SK-N-MC (cell line): ENCODE results near the gene SLC35E1.

Experiments
- DNase-seq: peaks from one replicate; pipeline ENCODE4 v3.0.0-alpha.2; 2011; ENCODE audit warnings: low read depth, low spot score
- H3K27ac ChIP-seq: fragments of 200-600 bp; sonication (generic); 2 replicates; pipeline ENCODE4 v1.5.1; 2016; ENCODE audit warnings: mixed run types
- H3K36me3 ChIP-seq: fragments of 200-600 bp; sonication (generic); 2 replicates; pipeline ENCODE4 v1.6.1; 2017; ENCODE audit warnings: antibody characterized with exemption, low read length, mixed read lengths; ENCODE audit not compliant: insufficient read depth
- H3K4me3 ChIP-seq: fragments of 200-600 bp; sonication (generic); 2 replicates; pipeline ENCODE4 v1.5.1; 2016
- H3K9ac ChIP-seq: fragments of 200-600 bp; sonication (generic); 2 replicates; pipeline ENCODE4 v1.8.0; 2017; ENCODE audit warnings: mixed run types, mixed read lengths; ENCODE audit not compliant: insufficient read length
- H3K9me3 ChIP-seq: fragments of 200-600 bp; sonication (generic); 2 replicates; pipeline ENCODE4 v1.6.1; 2017; ENCODE audit warnings: low read depth, mild to moderate bottlenecking, antibody characterized with exemption, low read length, moderate library complexity, mixed read lengths
- EZH2 ChIP-seq: fragments of 200-600 bp; sonication (generic); IDR thresholded peaks from one replicate; pipeline ENCODE4 v1.6.1; 2017; ENCODE audit warnings: antibody characterized with exemption
- FOXP2 ChIP-seq: optimal IDR thresholded peaks from 2 replicates; pipeline ENCODE3; 2011; ENCODE audit warnings: mild to moderate bottlenecking, moderate library complexity; ENCODE audit not compliant: insufficient read depth; ENCODE audit errors: extremely low read length, control extremely low read depth
- POLR2AphosphoS5 ChIP-seq: IDR thresholded peaks from 2 replicates; pipeline ENCODE4 v1.6.1; 2012; ENCODE audit warnings: mild to moderate bottlenecking, low read depth, low read length, borderline replicate concordance

SLC35E1 gene

DNA sequence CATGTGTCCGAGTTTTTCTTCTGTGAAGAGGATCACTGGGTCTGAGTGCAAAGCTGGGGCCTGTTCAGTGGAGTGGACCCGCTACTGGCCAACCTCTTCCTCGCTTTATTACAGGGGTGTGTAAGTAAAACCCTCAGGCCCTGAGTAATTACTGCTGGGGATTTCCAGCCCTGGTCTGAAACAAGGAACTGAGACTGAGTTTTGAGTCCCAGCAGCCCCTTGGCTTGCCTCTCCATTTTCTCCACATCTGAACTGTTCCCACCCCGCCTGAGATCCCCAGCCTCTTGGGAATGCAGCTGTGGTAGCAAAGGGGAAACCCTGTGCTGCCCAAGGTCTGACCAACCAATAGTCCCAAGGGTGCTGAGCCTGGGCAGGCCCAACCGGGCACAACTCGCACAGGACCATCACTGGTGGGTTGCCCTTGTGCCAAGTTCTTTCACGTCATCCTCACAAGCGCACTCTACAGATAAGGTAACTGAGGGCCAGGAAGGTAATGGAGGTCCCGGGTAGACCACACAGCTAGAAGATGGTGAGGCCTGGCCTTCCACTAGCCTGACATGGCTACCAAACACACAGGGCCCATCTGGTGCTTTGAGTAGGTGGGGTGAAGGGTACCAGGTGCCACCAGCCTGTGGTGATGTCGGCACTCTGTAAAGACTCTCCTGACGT is 13.7 kb upstream of the SLC35E1 start:
- TF ChIP-seq FOXP2 (no peak), EZH2 (no peak), POLR2AphosphoS5 (no peak)
- Histone ChIP-seq H3K9me3 (no peaks in the 10 kb centered on the region), H3K4me3 (no peak overlapping the region), H3K9ac (no peak overlapping the region), H3K36me3 (no peaks in the 10 kb centered on the region), H3K27ac (0 out of 2 replicates have a peak overlapping the region, but pooled peaks have one; percentile 29)
- no peak for DNase-seq

DNA sequence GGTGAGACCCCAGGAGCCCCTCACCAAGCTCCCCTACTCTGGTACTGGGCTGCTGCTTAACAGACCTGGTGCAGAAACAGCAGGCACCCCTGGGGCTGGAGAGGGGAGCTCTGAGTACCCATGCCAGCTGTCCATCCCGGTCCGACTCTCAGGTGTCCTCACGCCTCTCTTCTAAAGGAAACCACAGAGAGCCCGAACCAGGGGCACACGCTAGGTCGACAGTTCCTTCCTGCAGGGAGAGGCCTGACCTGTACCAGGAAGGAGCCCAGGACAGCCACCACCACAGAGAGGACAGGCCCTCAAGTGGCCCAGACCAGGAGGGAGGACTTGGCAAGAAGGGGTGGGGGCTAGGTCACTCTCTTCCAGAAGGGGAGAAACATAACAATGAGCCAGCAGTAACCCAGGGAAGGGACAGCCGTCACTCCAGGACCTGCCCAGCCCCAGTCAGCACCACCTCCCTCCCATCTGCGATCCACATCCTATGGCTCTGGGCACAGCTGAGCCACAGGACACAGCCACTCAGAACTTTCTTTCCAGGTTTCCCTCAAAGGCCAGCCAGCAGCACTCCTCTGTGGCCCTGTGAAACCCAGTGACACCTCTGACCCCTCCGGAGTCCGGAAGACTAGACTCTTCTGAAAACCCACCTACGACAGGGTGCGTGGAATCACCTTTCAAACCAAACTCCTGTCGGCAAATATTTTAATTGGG is 13.0 kb upstream of the SLC35E1 start:
- peak overlapping the region; percentile 73 for H3K27ac ChIP-seq
- TF ChIP-seq EZH2 (no peak), FOXP2 (no peak), POLR2AphosphoS5 (no peak)
- H3K36me3 ChIP-seq, result no peaks in the 10 kb centered on the region
- no peak for DNase-seq
- peak overlapping the region; percentile 73; the same call in 1 of the 2 replicates for H3K4me3 ChIP-seq
- no peak overlapping the region for H3K9ac ChIP-seq
- H3K9me3 ChIP-seq, result no peaks in the 10 kb centered on the region

DNA sequence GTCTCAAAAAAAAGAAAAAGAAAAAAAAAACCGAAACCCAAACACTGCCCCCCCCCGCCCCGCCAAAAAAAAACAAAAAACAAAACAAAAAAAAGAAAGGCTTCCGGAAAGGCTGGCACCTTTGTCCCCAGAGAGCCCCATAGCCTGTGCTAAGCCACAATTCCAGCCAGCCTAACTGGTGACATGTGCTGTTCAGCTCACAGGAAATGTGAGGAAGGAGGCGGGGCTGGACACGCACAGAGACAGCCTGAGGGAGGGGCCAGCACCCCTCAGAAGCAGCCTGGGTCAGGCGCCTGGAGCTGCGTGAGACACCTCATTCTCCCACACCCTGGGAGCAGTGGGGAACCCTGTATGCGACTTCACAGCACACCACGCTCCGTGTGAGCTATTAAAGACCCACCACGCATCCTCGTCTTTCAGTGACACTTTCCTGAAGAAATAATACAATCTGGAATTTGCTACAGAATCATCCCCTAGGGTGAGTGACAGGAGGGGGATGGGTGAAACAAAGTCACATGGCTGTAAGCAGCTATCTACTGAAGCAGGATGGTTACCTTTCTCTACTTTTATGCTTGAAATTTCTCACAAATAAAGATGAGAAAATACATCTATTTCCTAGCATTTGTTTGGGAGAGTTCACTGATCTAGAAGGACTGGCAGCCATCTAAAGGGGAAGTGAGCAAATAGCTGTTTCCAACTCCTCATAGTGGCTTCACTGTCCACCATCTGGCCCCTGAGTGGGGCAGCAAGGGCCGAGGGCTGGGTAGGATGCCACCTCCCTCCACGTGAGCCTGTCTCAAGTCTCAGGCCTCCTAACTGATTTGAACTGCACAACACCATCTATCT is 12.3 kb upstream of the SLC35E1 start:
- peak overlapping the region; percentile 73 for H3K4me3 ChIP-seq
- peak overlapping the region; percentile 73 for H3K27ac ChIP-seq
- H3K9ac ChIP-seq, result peak overlapping the region; percentile 19
- DNase-seq, result no peak
- H3K9me3 ChIP-seq, result no peaks in the 10 kb centered on the region
- TF ChIP-seq FOXP2 (no peak), EZH2 (no peak), POLR2AphosphoS5 (no peak; the same call in 1 of the 2 replicates)
- no peaks in the 10 kb centered on the region for H3K36me3 ChIP-seq

DNA sequence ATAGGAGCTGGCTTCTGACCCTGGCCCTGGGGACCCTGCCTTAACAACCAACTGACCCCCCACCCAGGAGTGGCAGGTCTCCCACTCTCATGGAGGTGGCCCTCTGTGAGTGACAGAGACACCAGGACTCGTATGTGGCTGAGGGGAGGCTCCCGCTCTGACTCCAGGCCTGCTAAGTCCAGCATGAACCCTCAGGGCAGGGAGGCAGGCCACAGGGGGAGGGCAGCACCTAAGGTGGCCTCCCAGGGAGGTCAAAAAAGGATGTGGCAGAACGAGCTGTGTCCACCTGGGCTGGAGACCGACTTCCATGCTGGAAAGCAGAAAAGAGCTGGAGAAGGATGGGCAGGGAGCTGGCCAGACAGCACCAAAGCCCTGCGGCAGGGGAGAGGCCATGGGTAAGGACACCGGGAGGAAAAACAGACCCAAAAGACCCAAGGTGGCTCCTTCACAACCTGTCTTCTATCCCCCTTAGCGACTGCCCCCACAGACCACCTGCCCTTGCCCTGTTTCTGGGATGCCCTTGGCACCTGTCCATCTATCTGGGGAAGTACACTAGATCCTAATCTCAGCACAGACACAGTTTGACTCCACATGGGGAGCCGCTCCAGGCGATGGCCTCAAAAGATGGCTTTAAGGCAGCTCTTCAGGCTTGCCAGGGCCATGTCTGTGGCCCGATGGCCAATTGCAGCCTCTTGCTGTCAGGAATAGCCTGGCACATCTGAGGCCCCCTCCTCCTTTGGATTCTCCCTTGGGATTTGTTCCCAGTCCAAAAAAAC is 10.5 kb upstream of the SLC35E1 start:
- H3K9ac ChIP-seq, result no peak overlapping the region
- H3K36me3 ChIP-seq, result peaks cover 4% of the 10 kb centered on the region; the same call in 1 of the 2 replicates
- H3K9me3 ChIP-seq, result no peaks in the 10 kb centered on the region
- H3K4me3 ChIP-seq, result no peak overlapping the region
- TF ChIP-seq FOXP2, result no peak
- no peak for DNase-seq
- no peak overlapping the region for H3K27ac ChIP-seq

DNA sequence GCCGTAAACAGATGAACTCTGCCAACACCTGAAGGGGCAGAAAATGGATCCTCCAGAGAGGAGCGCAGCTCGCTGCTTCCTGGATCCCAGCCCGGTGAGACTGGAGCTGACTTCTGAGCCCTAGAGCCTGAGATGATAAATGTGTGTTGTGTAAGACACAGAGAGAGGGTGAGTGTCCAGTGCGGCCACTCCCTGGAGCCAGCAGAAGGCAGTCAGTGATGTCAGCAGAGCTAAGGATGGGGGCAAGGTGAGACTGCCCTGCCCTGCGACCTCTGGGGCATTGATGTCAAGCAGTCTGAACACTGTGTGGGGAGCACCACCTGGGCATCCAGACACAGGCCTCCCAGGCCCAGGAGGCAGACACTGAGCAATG is 9.7 kb upstream of the SLC35E1 start:
- DNase-seq, result no peak
- Histone ChIP-seq H3K27ac (no peak overlapping the region), H3K9me3 (no peaks in the 10 kb centered on the region), H3K4me3 (no peak overlapping the region), H3K9ac (no peak overlapping the region), H3K36me3 (peaks cover 9% of the 10 kb centered on the region; the same call in 1 of the 2 replicates)
- TF ChIP-seq EZH2 (no peak), POLR2AphosphoS5 (no peak), FOXP2 (no peak)

DNA sequence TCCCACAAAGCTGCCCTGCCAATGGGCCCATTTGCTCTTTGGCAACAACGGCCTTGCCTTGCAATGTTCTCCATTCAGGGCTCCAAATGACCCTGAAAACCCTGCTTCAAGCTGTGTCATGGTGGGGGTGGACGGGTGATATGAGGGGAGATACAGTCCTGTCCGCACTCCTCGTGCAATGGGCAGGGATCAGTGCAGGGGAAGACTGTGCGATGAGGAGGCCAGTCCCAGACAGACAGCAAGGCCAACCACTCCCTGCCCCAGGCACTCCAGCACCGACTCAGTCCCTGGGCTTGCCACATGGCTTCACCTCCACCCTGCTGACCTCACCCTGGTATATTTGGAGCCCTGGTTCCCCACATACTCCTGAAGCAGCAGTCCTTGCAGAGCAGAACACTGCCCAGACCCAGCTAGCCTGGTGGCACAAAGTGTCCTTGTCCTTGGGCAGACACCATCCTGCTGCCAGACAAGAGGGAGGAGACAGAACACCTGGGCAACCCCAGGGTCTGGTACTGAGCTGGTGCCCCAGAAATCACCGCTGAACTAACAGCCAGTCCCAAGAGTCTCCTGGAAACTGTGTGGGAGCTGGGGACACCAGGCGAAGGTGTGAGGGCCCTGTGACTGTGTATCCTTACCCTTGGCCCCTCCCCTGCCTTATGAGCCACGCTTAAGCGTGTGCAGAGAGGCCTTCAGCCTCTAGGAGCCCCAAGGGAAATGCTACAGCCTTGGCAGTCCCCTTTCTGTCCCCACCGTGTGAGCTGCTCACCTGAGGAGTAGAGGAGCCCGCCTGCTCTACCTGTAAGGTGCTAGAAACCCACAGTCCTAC is 9.1 kb upstream of the SLC35E1 start:
- peaks cover 14% of the 10 kb centered on the region; the same call in 1 of the 2 replicates for H3K36me3 ChIP-seq
- TF ChIP-seq EZH2 (no peak), POLR2AphosphoS5 (no peak; the same call in 1 of the 2 replicates), FOXP2 (no peak)
- no peak for DNase-seq
- H3K27ac ChIP-seq, result no peak overlapping the region
- no peak overlapping the region for H3K9ac ChIP-seq
- no peak overlapping the region for H3K4me3 ChIP-seq
- no peaks in the 10 kb centered on the region for H3K9me3 ChIP-seq

DNA sequence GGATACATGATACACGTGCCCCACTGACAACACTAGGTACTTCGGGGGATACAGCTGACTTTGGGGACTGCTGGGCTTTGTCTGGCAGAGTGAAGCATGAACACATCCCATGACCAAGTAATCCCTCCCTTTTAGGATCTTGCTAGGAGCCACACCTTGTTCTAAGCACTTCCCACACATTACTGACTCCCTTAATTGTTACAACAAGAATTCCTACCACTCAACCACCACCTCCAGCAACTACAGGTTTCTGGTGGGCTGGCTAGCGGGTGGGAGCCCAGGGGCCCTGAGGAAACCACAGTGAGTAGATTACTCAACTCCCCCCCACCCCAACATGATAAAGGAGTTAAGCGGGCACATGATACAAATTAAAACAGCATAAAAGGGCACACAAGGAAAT is 7.2 kb upstream of the SLC35E1 start:
- TF ChIP-seq EZH2 (no peak), FOXP2 (no peak), POLR2AphosphoS5 (no peak)
- no peak overlapping the region for H3K9ac ChIP-seq
- no peak overlapping the region for H3K27ac ChIP-seq
- no peak overlapping the region for H3K4me3 ChIP-seq
- DNase-seq, result no peak
- peaks cover 27% of the 10 kb centered on the region; the same call in 1 of the 2 replicates for H3K36me3 ChIP-seq
- H3K9me3 ChIP-seq, result no peaks in the 10 kb centered on the region
